HG02642 (cell line): ENCODE measurements around the gene ULBP2.
"Not testable (repeated sequence)": the region's sequence is repeated elsewhere in the genome, so short reads cannot be mapped to it uniquely, and the experiment has no call there.

ENCODE experiments used
- ATAC-seq: cut with Tn5 transposase; IDR thresholded peaks from one replicate; pipeline ENCODE4 v1.9.1; 2021; ENCODE audit warnings: mild to moderate bottlenecking; ENCODE audit not compliant: unreplicated experiment, poor library complexity

Gene ULBP2

DNA sequence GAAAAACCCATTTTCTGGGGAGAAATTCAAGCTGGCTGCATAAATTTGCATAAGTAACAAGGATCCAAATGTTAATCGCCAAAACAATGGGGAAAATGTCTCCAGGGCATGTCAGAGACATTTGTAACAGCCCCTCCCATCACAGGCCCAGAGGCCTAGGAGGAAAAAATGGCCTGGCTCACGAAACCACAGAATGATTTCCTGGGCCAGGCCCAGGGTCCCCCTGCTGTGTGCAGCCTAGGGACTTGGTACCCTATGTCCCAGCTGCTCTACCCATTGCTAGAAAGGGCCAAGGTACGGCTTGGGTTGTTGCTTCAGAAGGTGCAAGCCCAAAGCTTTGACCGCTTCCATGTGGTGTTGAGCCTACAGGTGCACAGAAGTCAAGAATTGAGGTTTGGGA lies 33.3 kb upstream of the ULBP2 start:
- not testable (repeated sequence) for ATAC-seq

DNA sequence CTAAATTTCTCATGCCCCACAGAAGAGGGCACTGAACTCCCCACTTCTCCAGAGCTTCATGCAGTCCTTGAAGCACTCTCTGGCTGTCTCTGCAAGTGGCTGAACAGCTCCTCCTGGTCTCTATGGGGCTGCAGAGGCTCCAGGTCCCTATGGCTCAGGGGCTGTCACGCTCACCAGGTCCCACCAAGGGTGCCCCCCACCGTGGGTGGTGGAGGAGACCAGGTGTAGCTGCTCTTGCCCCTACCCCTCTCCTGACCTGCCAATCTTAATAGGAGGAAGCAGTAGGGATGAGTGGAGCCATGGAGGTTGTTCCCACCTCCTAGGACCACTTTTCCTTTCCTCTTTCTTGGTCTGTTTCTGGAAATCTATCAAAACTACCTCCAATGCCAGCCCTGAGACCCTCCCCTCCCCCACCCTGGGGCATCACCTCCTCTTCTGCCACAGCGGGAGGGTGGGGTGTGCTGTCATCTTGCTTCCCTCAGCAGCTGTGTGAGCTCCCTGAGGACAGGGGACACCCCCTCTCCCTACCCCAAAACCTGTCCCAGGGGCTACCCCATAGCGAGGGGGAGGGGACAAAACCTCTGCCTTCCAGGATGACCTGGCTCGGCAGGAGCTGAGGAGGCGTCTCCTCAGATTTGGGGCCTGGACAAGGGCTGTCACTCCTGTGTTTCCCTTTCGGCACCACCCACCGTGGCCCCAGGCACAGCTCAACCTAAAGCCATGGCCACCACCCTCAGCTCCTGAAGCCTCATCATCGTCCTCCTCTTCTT lies 31.9 kb upstream of the ULBP2 start:
- no peak for ATAC-seq

DNA sequence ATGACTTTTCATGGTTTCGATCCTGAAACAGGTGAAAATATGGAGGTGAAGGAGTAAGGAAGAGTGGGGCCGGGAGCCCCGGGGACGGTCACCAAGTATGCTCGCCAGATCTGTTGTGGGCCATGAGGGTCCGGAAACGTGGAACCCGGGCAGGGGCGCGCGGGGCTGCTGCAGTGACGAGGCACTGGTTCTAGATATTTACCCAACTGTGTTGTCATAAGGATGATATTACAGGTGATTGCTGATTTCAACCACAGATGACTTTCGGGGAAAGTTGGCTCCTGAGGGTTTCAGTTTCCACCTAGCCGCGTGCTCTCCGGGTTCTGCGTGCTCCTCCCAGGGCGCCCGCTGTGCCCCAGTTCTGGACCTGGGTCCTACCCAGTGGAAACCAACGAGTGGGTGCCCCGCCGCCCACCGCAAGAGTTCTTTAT lies 31.1 kb upstream of the ULBP2 start:
- no peak for ATAC-seq

DNA sequence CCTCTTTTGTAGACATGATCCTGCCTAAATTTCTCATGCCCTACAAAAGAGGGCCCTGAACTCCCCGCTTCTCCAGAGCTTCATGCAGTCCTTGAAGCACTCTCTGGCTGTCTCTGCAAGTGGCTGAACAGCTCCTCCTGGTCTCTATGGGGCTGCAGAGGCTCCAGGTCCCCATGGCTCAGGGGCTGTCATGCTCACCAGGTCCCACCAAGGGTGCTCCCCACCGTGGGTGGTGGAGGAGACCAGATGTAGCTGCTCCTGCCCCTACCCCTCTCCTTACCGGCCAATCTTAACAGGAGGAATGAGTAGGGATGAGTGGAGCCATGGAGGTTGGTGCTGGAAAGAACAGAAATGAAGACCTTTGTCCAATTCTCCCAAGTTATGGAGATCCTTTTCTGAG lies 29.1 kb upstream of the ULBP2 start:
- ATAC-seq, result not testable (repeated sequence)

DNA sequence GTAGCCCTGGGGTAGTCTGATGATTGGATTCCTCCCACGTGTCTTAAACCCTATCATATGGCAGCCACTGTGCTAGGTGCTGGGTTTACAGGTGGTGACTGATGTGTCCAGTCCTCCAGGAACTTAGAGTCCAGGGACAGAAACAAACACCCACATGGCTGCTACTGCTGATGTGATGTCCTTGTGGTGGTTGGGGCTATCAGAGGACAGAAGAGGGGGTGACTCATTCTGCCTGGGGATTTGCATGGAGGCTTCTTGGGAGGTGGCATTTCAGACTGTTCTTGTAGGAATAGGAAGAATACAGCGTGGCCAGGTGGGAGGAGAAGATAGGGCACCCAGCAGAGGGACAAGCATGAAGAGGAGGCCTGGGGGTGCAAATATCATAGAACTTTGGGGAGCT lies 28.7 kb upstream of the ULBP2 start:
- ATAC-seq, result no peak

DNA sequence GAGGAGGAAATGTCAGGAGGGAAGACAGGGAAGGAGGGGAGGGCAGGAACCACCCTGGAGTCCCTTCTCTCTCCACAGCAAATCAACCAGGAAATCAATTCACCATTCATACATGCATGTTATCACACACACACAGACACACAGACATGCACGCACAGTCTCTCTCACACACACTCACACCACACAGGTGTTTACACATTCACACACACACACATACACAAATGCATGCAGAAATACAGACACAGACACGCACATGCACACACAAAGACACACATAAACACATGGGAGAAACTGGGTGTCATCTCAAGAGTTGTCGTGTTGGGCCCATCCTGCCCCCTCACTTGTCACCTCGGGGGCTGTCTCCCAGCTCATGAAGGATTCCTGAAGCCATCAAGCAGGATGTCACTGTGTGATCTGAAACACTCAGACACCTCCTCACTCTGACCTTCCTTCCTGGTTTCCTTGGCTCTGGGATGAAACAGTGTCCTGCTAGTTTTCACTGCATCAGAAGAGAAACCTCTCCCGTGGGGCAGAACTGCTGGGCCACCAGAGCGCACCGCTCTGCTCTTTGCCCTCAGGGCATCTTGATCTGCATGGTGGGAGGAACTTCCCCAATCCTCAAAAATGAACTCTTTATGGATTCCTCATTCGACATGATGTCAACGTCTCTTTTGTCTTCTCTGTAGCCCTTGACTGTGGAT lies 28.1 kb upstream of the ULBP2 start:
- ATAC-seq, result no peak

DNA sequence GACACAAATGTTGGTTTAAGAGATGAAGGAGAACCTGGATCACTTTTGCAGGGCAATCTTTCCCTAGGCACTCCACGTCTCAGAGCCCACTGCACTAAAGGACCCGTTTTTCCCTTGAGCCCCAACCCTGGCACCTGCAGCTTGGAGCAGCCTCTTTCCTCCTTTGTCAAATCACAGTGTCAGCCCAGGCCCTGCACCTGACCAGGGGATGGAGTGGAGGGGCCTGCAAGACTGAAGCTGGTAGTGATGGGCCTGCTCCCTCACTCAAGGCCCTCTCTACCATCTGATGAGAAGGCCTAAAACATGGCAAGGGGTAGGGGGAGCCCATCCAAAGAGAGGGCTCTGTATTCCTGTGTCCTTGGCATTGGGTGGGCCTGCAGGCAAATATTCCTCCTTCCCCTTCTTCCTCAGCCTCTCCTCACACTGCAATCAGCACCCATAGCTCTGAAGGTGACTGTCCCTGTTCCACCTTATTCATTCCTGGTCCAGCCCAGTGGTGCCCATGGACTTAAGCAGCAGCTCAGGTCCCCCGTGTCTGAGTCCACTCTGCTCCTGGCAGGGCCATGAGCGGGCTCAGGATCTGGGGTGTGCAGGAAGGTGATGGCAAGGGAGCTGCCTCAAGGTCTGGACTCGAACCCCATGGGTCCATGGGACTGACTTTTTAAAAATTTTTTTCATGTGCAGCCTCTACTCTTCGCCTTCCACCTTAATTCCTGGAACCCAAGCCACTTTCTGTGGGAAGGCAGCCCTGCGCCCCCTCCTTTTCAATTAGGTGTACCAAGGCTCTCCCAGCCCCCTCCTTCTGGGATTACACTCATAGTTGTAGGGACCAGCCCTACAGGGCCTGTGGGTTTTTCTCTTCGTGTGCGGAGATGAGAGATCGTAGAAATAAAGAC lies 25.6 kb upstream of the ULBP2 start:
- ATAC-seq, result no peak

DNA sequence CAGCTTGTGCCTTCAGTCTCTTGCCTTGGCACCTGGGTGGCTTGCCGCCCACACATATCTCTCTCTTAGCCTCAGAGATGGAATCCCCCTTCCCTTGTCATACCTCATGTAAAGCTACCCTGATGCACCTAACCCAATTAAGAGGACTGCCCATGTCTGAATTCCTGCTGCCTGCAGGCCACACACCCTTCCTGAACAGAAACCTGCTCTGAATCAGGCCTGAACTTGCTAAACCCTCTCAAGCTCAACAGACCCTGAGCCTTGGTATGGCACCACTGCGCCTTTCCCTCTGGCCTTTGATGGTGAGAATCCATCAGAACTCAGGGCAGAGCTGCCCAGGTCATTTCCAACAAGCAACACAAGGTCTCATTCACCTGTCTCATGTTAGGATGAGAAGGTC lies 24.1 kb upstream of the ULBP2 start:
- ATAC-seq, result no peak

DNA sequence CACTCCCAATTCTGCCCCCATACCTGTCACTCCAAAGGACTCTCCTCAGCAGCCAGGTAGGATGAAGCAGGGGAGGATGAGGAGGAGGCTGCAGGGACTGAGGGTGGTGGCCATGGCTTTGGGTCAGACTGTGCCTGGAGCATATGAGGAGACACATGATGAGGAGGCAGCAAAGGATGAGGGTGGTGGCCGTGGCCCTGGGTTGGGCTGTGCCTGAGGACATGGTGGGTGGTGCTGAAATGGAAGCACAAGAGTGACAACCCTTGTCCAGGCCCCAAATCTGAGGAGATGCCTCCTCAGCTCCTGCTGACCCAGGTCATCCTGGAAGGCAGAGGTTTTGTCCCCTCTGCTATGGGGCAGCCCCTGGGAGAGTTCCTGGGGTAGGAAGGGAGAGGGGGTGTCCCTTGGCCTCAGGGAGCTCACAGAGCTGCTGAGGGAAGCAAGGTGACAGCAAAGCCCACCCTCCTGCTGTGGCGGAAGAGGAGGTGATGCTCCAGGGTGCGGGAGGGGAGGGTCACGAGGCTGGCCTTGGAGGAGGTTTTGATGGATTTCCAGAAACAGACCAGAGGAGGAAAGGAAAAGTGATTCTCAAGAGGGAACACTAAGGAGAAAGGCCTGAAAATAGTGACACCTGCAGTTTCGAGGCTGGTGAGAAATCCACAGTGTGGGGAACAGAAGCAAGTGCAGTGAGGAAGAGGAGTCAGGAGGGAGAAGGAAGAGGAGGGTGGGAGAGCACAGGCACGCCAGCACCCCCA lies 23.5 kb upstream of the ULBP2 start:
- no peak for ATAC-seq

DNA sequence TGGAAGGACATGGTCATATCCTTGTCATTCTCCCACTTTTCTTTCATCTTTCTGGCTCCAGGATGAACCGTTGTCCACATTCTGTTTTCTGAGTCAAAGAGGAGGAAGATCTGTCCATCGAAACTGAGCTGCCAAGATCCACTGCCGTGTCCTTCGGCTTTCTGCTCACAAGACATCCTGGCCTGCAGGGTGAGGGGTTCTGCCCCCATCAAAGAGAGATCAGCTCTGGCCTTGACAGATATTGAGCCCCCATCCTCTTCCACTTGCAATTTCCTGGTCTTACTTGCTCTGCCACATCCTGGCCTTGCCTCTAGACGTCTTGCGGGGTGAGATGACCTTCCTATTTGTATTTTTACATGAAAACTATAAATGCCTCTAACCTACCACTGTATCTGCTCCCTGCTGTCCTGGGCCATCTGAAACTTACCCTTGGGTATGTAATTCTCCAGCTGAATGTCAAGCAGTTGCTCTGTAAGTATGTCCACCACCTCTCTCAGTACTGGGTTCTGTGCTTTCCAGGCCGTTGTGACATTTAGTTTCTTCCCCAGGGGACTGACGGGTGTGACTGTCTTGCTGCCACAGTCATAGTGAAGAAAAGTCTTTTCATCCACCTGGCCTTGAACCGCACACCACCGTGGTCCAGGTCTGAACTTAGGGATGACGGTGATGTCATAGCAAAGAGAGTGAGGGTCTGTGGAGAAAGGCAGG lies 22.5 kb upstream of the ULBP2 start:
- ATAC-seq, result not testable (repeated sequence)

DNA sequence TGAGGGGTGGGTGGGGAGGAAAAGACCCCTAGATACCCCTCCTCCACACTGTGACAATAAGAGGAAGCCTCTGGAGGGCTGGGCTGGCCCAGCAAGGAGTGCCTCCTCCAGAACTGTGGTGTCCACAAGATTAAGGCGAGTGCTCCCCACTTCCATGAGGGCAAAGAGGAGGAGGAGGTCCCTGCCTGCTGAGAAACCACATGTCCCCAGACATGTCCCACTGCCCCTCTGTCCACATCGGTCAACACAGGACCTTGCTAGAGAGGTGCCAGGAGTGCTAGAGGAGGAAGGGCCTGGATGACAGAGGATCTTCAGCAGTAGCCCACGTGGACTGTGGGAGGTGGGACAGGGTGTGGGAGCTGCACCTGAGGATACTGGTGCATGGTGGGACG lies 22.0 kb upstream of the ULBP2 start:
- no peak for ATAC-seq

DNA sequence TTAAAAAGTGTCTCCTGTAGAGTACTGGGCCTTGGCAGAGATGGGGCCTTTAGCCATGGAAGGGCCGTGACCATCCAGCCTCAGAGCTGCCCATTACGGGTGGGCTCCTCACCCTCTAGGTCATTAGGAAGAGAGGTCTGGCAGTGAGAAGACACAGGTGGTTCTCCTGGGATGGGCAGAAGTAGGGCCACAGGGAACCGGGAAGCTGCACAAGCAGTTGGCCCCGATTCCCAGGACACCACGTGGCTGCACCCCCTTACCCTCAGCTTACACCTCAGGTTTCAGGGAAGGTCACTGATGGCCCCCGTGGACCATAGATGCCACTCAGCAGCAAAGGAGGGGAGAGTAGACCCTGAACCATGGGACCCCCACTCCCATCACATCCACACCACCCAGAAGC lies 20.5 kb upstream of the ULBP2 start:
- no peak for ATAC-seq

DNA sequence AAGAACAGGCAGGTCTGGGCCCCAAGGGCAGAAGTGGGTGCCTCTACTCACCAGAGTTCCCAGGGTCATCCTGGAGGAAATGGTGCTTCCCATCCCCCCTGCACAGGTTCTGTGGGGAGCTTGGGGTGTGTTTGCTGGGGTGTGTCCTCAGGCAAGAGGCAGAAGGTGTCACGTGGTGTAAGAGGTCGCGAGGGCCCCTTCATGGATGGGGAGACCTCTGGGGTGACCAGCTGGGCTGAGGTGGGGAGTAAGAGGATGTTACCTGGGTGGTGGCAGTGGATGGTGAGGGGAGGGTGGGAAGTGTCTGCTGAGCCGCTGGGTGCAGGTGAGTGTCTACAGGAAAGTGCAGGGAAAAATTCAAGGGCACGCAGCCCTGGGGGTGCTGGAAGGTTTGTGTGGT lies 19.7 kb upstream of the ULBP2 start:
- ATAC-seq, result not testable (repeated sequence)

DNA sequence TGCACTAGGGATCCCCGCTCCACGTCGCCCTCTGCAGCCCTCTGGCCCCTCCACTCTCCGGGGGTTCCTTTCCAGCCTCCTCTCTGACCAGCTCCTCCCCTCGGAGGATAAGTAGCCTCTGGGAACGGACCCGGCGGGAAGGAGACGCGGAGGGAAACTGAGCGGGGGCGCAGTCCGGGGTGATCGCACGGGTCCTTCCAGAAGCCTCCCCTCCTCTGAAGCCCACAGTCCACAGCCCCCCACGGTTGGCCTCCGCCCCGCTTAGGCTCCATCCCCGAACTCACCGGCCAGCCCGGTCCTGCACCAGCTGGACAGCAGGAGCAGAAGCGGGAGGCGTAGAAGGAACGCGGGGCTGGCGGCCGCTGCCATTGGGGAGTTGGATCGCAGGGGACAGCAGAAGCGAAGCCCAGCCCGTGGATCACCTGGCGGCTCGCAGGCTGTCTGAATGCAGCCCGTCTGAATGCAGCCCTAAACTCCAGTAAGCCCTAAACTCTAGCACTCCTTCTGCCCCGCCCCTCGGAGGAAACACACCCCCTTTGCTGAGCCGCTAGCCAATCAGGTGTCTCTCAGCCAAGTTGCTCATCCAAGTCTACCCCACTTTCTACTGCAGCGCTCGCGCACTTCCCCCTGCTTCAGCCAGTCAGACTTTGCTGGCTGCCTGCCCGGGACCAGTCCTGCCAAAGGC lies 19.0 kb upstream of the ULBP2 start, which contains the start of gene RAET1G:
RAET1G (minus strand) TSS at position 480 of the 685 bp plus-strand sequence; CDS start at position 369, 111 bp downstream.
- ATAC-seq, result no peak

DNA sequence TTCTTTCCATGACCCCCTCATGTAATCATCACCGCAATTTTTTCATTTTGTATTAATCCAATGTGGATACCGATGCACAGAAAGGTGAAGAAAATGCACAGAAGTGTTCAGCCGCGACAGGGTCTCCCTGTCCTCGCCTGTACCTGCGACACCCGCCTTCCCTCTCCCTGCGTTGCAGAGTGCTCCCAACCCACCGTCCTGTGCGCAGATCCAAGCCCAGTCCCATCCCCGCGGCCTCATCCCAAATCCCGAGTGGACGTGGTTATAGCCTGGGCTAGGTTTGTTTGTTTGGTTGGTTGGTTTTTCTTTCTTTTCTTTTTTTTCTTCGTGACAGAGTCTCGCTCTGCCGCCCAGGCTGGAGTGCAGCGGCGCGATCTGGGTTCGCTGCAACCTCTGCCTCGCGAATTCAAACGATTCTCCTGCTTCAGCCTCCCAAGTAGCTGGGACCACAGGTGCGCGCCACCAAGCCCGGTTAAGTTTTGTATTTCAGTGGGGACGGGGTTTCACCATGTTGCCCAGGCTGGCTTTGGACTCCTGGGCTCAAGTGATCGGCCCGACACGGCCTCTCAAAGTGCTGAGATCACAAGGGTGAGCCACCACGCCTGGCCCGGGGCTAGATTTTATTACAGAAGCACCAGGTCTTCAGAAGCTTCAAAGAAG lies 18.4 kb upstream of the ULBP2 start:
- ATAC-seq, result no peak

DNA sequence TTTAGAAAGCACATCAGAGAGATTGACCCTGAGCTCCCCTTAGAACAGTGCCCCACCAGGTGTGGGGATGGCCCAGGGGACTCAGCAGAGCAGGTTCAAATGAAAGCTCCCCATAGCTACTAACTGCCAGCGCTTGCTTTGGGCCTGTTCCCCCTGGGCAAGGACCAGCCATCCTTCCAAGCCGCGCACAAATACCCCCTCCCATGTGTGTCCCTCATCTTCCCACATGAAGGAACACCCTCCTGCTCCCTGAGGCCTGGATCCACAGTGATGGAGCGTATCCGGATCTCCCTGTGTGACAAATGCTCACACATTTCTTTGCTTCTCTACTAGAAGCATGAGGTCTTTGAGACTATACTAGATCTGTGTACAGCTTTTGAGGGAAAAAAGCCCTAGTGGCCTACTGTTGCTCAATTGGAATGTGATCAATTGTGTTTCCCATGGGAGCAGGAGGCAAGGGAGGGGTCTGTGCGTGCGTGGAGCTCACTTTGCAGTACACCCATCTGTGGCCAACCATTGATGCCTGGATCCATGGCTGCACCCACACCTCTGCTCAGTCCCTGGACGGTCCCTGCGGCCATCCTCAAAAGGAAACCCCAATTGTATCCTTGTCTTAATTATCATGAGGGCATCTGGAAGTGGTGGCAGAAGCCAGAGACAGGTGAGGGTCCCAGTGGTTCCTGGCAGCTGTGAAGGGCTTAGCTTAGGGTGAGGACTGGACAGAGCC lies 17.4 kb upstream of the ULBP2 start:
- ATAC-seq, result no peak

DNA sequence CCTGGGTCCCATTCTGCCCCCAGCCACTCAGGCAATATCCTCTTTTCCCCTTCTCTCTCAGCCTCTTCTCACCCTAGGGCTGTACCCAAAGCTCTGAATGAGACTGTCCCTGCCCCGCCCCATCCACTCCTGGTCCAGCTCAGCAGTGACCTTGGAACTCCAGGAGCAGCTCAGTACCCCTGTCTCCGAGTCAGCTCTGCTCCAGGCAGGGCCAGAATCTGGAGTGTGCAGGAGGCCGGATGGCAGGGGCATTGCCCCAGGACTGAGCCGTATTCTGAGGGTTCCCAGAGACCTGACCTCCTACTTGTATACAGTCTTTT lies 16.9 kb upstream of the ULBP2 start:
- no peak for ATAC-seq
